Mesothelial cell of epicardium (in vitro differentiated cells): ENCODE data around the gene FNDC4. TPM values are rescaled to one million over a fixed set of nuclear protein-coding genes. Genes with fewer than 3 reads are reported as not detected.

Experiments used
- DNase-seq, 2 experiments: peaks; one replicate each; pipeline ENCODE4 v3.0.0; 2021; ENCODE audit warnings: low spot score in 2 of 2; ENCODE audit not compliant: unreplicated experiment in 2 of 2
- H3K27ac Mint-ChIP-seq: 2 replicates; pipeline ENCODE4 v1.8.0; 2021; ENCODE audit warnings: mixed read lengths
- H3K27me3 Mint-ChIP-seq: 2 replicates; pipeline ENCODE4 v1.8.0; 2021; ENCODE audit warnings: low read depth, mixed read lengths
- H3K36me3 Mint-ChIP-seq: 2 replicates; pipeline ENCODE4 v1.8.0; 2021; ENCODE audit warnings: mixed read lengths
- H3K4me1 Mint-ChIP-seq: 2 replicates; pipeline ENCODE4 v1.8.0; 2021; ENCODE audit warnings: mixed read lengths
- H3K4me3 Mint-ChIP-seq: 2 replicates; pipeline ENCODE4 v1.8.0; 2021; ENCODE audit warnings: mild to moderate bottlenecking, moderate library complexity, mixed read lengths
- H3K9me3 Mint-ChIP-seq: 2 replicates; pipeline ENCODE4 v1.8.0; 2021; ENCODE audit warnings: mixed read lengths
- CTCF ChIP-seq: fragments of 200-600 bp; sonication (generic); IDR thresholded peaks from one replicate; pipeline ENCODE4 v1.5.0; 2021; ENCODE audit warnings: antibody characterized with exemption; ENCODE audit not compliant: unreplicated experiment
- total RNA-seq: library from RNA; stranded (reverse); gene quantifications from 3 replicates; pipeline ENCODE4 v1.2.1, GENCODE V29; 2021

The FNDC4 gene
- total RNA-seq, 1 donor from 2014 or later = 8.1 TPM

GRCh38 chr2:27464443-27464842 is 30.6 kb downstream of the FNDC4 start:
- no peak for DNase-seq
- Mint-ChIP-seq H3K36me3 (peaks cover 9% of the 10 kb centered on the region), H3K4me1 (no peaks in the 10 kb centered on the region), H3K9me3 (no peaks in the 10 kb centered on the region), H3K27ac (no peak overlapping the region), H3K27me3 (no peaks in the 10 kb centered on the region), H3K4me3 (no peak overlapping the region)
- no peak for TF ChIP-seq CTCF

- Mint-ChIP-seq H3K27me3 (no peaks in the 10 kb centered on the region), H3K27ac (no peak overlapping the region), H3K36me3 (peaks cover 22% of the 10 kb centered on the region), H3K9me3 (no peaks in the 10 kb centered on the region), H3K4me3 (no peak overlapping the region), H3K4me1 (no peaks in the 10 kb centered on the region)
- TF ChIP-seq CTCF = no peak
- DNase-seq = no peak
Observed at GRCh38 chr2:27461118-27461517, 33.9 kb downstream of the FNDC4 start.

- no peak for DNase-seq
- H3K27ac Mint-ChIP-seq = no peak overlapping the region
- H3K4me1 Mint-ChIP-seq = no peaks in the 10 kb centered on the region
- no peaks in the 10 kb centered on the region for H3K9me3 Mint-ChIP-seq
- no peaks in the 10 kb centered on the region for H3K27me3 Mint-ChIP-seq
- H3K36me3 Mint-ChIP-seq = peaks cover 46% of the 10 kb centered on the region
- TF ChIP-seq CTCF = no peak
- H3K4me3 Mint-ChIP-seq = no peak overlapping the region
Observed at GRCh38 chr2:27453968-27454367, 41.0 kb downstream of the FNDC4 start.

GRCh38 chr2:27451095-27451494 is 43.9 kb downstream of the FNDC4 start:
- no peak overlapping the region for H3K4me3 Mint-ChIP-seq
- no peak for DNase-seq
- H3K36me3 Mint-ChIP-seq = peaks cover 49% of the 10 kb centered on the region
- no peak overlapping the region for H3K27ac Mint-ChIP-seq
- H3K4me1 Mint-ChIP-seq = no peaks in the 10 kb centered on the region
- no peak for TF ChIP-seq CTCF
- no peaks in the 10 kb centered on the region for H3K27me3 Mint-ChIP-seq
- no peaks in the 10 kb centered on the region for H3K9me3 Mint-ChIP-seq

GRCh38 chr2:27448381-27448780 is 46.6 kb downstream of the FNDC4 start:
- Mint-ChIP-seq H3K27ac (no peak overlapping the region), H3K4me3 (no peak overlapping the region), H3K9me3 (no peaks in the 10 kb centered on the region), H3K36me3 (peaks cover 40% of the 10 kb centered on the region), H3K4me1 (no peaks in the 10 kb centered on the region), H3K27me3 (no peaks in the 10 kb centered on the region)
- DNase-seq = no peak
- no peak for TF ChIP-seq CTCF

- Mint-ChIP-seq H3K27me3 (no peaks in the 10 kb centered on the region), H3K27ac (no peak overlapping the region)
- TF ChIP-seq CTCF = no peak
Observed at GRCh38 chr2:27446057-27446456, 48.9 kb downstream of the FNDC4 start.

More at GRCh38 chr2:27446057-27446456, 48.9 kb downstream of the FNDC4 start:
- no peaks in the 10 kb centered on the region for H3K9me3 Mint-ChIP-seq
- peaks cover 13% of the 10 kb centered on the region for H3K4me1 Mint-ChIP-seq
- peaks cover 45% of the 10 kb centered on the region for H3K36me3 Mint-ChIP-seq
- no peak overlapping the region for H3K4me3 Mint-ChIP-seq
- no peak for DNase-seq
